GM18858 (cell line): ENCODE measurements around the gene GSG1.
"Not testable (repeated sequence)": the region's sequence is repeated elsewhere in the genome, so short reads cannot be mapped to it uniquely, and the experiment has no call there.

ENCODE experiments used
- ATAC-seq: cut with Tn5 transposase; IDR thresholded peaks from one replicate; pipeline ENCODE4 v1.9.1; 2021; ENCODE audit not compliant: unreplicated experiment

Gene GSG1

DNA sequence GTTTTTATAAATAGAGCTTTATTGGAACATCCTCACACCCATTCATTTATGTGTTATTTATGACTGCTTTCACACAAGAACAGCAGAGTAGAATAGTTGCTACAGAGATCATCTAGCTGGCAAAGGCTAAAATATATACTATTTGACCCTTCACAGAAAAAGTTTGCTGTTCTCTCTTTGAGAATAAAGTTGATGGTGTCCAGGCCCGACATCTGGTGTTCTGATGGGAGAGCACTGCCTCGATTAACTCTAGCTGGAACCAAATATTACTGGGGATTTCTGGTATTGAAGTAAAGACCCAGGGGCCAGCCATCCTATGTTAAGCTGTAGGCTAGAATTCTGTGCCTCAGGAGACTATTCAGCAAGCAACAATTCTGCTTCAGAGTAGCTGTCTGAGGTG is 37.5 kb downstream of the GSG1 start:
- no peak for ATAC-seq

DNA sequence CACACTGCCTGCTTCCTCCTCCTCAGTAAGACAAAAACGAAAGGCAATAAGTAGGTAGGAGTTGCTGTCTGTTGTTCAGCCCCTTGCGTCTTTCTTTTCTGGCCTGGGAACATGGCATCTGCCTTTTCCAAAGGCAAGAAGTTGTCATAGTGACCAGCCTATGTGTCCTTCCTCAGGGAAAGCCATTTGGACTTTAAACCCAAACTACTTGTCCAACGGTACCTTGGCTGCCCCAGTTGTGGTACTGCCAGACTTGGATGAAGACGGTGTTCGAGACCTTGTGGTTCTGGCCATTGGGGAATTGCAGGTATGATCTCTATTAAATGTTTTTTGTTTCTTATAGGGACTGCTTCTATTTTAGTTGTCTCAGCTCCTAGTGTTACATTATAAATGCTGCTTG is 40.8 kb downstream of the GSG1 start:
- ATAC-seq: no peak

- ATAC-seq: no peak
Observed at GRCh38 chr12:13061377-13061776, 42.1 kb downstream of the GSG1 start.

DNA sequence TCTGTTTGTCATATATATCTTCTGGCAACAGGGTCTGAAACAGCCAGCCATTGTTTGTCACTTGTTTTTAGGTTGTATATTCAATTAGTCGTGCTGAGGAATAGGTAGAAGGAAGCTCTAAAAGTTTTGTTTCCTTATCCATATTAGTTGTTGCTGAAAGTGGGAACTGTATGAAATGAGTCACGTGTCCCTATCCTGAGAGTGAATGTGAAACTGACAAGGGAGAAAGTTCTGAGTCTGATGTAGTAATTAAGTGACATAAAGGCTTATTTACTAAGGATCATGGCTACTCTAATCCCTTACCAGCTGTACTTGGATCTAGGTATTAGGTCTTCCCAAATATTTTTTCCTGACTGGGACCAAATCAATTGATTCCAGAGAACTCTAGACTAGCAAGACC is 42.9 kb downstream of the GSG1 start:
- ATAC-seq: no peak

DNA sequence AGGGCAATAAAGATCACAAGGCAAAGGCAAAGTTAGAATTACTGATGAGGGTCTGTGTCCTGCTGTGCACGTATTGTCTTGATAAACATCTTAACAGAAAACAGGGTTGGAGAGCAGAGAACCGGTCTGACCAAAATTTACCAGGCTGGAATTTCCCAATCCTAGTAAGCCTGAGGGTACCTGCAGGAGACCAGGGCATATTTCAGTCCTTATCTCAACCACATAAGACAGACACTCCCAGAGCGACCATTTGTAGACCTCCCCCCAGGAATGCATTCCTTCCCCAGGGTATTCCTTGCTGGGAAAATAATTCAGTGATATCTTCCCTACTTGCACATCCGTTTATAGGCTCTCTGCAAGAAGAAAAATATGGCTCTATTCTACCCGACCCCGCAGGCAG is 49.9 kb downstream of the GSG1 start:
- ATAC-seq: not testable (repeated sequence)

DNA sequence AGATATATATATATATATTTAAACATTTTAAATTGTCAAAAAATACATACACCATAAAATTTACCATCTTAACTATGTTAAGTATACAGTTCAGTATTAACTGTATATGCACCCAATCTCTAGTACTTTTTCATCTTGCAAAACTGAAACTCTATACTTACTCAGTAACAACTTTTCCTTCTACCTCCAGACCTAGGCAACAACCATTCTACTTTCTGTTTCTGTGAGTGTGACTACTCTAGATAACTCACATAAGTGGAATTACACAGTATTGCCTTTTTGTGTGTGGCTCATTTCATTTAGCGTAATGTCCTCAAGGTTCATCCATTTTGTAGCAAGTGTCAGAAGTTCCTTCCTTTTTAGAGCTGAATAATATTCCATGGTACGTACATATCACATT is 51.0 kb downstream of the GSG1 start:
- ATAC-seq: no peak

GRCh38 chr12:13049816-13050215 is 53.7 kb downstream of the GSG1 start:
- no peak for ATAC-seq

DNA sequence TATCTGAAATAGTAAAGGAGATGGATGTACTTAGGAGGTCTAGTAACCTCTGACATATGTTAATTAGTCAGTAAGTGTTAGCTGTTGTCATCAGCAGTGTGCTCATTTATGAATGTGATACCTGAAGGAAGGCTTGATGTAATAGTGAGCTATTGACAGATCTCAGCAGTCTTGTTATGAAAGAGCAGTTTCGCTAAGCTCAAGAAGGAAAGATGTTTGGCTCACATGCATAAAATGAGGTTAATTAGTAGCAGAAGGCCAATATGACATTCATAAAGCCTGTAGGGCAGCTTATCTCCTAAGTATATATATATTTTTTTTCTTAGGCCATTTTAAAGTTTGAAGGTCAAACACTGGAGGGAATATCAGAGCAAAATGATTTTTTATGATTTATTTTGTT is 56.5 kb downstream of the GSG1 start:
- no peak for ATAC-seq

- no peak for ATAC-seq
Observed at GRCh38 chr12:13045816-13046215, 57.7 kb downstream of the GSG1 start.

GRCh38 chr12:13044906-13045299 is 58.6 kb downstream of the GSG1 start:
- no peak for ATAC-seq

- ATAC-seq: peak; percentile 72
Observed at GRCh38 chr12:13044002-13044905, 59.2 kb downstream of the GSG1 start, which contains the start of gene FAM234B. TSS of gene FAM234B (plus strand) at chr12:13044381. CDS start at chr12:13044404, 23 bp downstream.

DNA sequence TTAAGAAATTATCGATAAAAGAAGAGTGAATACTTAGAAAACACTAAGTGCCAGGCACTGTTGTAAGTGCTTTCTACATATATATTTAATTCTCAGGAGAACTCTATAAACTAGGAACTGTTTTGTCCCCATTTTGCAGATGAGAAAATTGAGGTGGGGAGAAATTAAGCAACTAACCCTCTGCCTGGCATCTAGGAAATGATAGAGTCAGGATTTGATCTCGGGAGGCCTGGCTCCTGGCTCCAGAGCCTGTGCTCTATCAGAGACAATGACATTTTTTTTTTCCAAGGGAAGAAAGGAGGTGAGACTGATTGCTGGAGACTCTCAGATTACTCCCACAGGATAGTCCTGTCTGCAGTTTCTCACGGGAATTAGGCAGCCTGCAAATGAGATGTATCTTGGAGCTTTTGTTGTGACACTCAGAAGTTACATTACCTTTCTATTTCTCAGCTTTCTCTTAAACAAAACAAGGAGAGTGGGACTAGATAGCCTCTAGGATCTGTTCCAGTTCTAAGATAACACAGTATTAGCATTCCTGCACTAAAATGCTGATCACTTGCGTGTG is 60.7 kb downstream of the GSG1 start:
- ATAC-seq: no peak

- no peak for ATAC-seq
Observed at GRCh38 chr12:13041224-13041623, 62.2 kb downstream of the GSG1 start.

GRCh38 chr12:13039328-13039956 is 64.0 kb downstream of the GSG1 start:
- ATAC-seq: no peak

DNA sequence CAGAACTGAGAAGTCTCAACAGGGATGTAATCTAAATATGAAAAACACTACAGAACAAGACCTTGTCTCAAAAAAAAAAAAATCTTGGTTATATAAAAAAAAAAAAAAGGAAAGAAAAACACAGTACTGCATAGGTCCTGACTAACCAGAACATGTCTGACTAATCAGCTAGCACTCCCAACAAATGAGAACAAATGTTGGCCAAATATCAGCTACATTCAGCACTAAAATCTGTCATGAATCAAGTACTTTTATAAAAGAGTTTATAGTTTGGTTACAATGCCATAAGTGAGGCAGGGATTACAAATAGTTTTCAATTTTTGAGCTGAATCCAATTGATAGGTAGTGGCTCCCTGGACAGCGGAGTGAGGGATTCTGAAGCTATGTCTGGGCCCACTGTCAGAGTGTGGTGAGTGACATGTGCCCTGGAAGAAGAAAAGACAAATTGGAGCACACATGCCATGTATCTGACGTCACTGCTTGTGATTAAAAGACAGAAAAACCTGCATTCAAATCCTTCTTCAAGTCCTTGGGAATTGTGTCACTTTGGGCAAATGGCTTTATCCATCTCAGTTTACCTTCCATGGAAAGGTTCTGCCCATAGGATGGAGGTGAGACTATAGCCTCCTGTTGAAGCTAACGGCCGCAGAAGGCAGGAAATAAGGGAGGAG is 64.8 kb downstream of the GSG1 start:
- ATAC-seq: no peak

GRCh38 chr12:13036881-13037280 is 66.6 kb downstream of the GSG1 start:
- ATAC-seq: no peak

- ATAC-seq: not testable (repeated sequence)
Observed at GRCh38 chr12:13035335-13035734, 68.1 kb downstream of the GSG1 start.
